Trophoblast cell (in vitro differentiated cells and primary cell): Measurements from ENCODE around the gene OAS1.
"Not testable (repeated sequence)": the region's sequence is repeated elsewhere in the genome, so short reads cannot be mapped to it uniquely, and the experiment has no call there.

Experiments
- DNase-seq, 2 donors: peaks; one replicate each; pipeline ENCODE4 v3.0.0-alpha.2; 2016
- H2AFZ ChIP-seq: 2 replicates; pipeline ENCODE4 v1.6.1; 2013; ENCODE audit warnings: low read length, moderate library complexity, mild to moderate bottlenecking; ENCODE audit not compliant: insufficient read depth, poor library complexity
- H2AK5ac ChIP-seq: 2 replicates; pipeline ENCODE4 v1.6.1; 2013; ENCODE audit warnings: mild to moderate bottlenecking, low read length
- H2BK120ac ChIP-seq: 2 replicates; pipeline ENCODE4 v1.6.1; 2013; ENCODE audit warnings: low read length, mild to moderate bottlenecking, moderate library complexity; ENCODE audit not compliant: insufficient read depth, poor library complexity
- H2BK12ac ChIP-seq: 2 replicates; pipeline ENCODE4 v1.6.1; 2013; ENCODE audit warnings: mild to moderate bottlenecking, low read length, moderate library complexity
- H2BK5ac ChIP-seq: 2 replicates; pipeline ENCODE4 v1.6.1; 2013; ENCODE audit warnings: low read length, low read depth, moderate library complexity, mild to moderate bottlenecking; ENCODE audit not compliant: poor library complexity
- H3K14ac ChIP-seq: 2 replicates; pipeline ENCODE4 v1.6.1; 2013; ENCODE audit warnings: mild to moderate bottlenecking, low read length
- H3K18ac ChIP-seq: 2 replicates; pipeline ENCODE4 v1.6.1; 2013; ENCODE audit warnings: mild to moderate bottlenecking, low read length
- H3K23ac ChIP-seq: 2 replicates; pipeline ENCODE4 v1.6.1; 2013; ENCODE audit warnings: low read length
- H3K27ac ChIP-seq: 2 replicates; pipeline ENCODE4 v1.5.1; 2013; ENCODE audit warnings: low read depth, mild to moderate bottlenecking, inconsistent platforms, low read length, moderate library complexity
- H3K27me3 ChIP-seq: 2 replicates; pipeline ENCODE4 v1.6.1; 2013; ENCODE audit warnings: inconsistent platforms, mild to moderate bottlenecking, low read length, moderate library complexity; ENCODE audit not compliant: insufficient read depth
- H3K36me3 ChIP-seq, 2 experiments: 1 replicate in 1 of 2; 2 replicates in 1 of 2; pipeline ENCODE4 v1.6.1; 2013; ENCODE audit warnings: low read length in 2 of 2, mild to moderate bottlenecking in 2 of 2, moderate library complexity in 1 of 2; ENCODE audit not compliant: insufficient read depth in 2 of 2, control insufficient read depth in 1 of 2
- H3K4ac ChIP-seq: 2 replicates; pipeline ENCODE4 v1.6.1; 2013; ENCODE audit warnings: low read depth, mild to moderate bottlenecking, low read length, moderate library complexity
- H3K4me1 ChIP-seq, 2 experiments: 1 replicate in 1 of 2; 2 replicates in 1 of 2; pipeline ENCODE4 v1.6.1; 2013; ENCODE audit warnings: low read length in 2 of 2, mild to moderate bottlenecking in 2 of 2, moderate library complexity in 1 of 2; ENCODE audit not compliant: insufficient read depth in 2 of 2, control insufficient read depth in 1 of 2
- H3K4me2 ChIP-seq: 2 replicates; pipeline ENCODE4 v1.6.1; 2013; ENCODE audit warnings: inconsistent platforms, mild to moderate bottlenecking, low read length, moderate library complexity
- H3K4me3 ChIP-seq: 2 replicates; pipeline ENCODE4 v1.5.1; 2013; ENCODE audit warnings: mild to moderate bottlenecking, low read depth, low read length, inconsistent platforms
- H3K79me1 ChIP-seq: one replicate; pipeline ENCODE4 v1.6.1; 2013; ENCODE audit warnings: low read length
- H3K79me2 ChIP-seq: 2 replicates; pipeline ENCODE4 v1.6.1; 2013; ENCODE audit warnings: low read length, mild to moderate bottlenecking; ENCODE audit not compliant: control insufficient read depth, insufficient read depth, poor library complexity
- H3K9ac ChIP-seq: 2 replicates; pipeline ENCODE4 v1.6.1; 2013; ENCODE audit warnings: mild to moderate bottlenecking, low read length
- H3K9me3 ChIP-seq: 2 replicates; pipeline ENCODE4 v1.6.1; 2013; ENCODE audit warnings: low read depth, mild to moderate bottlenecking, control low read depth, inconsistent platforms, low read length; ENCODE audit not compliant: insufficient read depth
- H4K12ac ChIP-seq: 2 replicates; pipeline ENCODE4 v1.6.1; 2013; ENCODE audit warnings: low read depth, mild to moderate bottlenecking, low read length, moderate library complexity
- H4K8ac ChIP-seq: 2 replicates; pipeline ENCODE4 v1.6.1; 2013; ENCODE audit warnings: low read depth, mild to moderate bottlenecking, low read length, moderate library complexity
- H4K91ac ChIP-seq: one replicate; pipeline ENCODE4 v1.6.1; 2013; ENCODE audit warnings: low read depth, mild to moderate bottlenecking, low read length, moderate library complexity
- WGBS: extraction: QIAGEN DNeasy Blood & Tissue Kit; methylation state at CpG from one replicate; pipeline ENCODE4 v1.1.7; 2013; ENCODE audit warnings: missing lambda C conversion rate; ENCODE audit not compliant: insufficient read length, insufficient coverage; ENCODE audit errors: extremely low coverage; 5-methylcytosine and 5-hydroxymethylcytosine counted together

OAS1 gene

DNA sequence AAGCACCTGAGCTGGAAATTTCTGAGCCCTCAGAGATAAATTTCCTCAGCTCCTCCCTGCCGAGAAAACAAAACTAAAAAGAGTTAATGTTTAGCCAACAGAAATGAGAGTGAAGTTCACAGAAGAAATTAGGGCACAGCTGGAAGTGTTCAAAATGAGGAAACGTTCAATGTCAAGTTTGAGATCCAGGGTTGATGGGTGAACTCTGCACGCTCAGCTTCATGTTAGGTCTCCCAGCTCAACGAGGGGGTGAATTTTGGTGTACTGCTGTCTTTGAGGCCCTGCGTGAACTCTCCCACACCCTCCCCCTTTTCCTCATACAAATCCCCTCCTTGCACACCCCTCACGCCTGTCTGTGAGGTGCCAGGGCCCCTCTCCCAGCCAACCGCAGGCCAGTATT lies 18.2 kb downstream of the OAS1 start:
- Histone ChIP-seq H3K27ac (no peak overlapping the region), H3K4me2 (no peak overlapping the region), H2BK120ac (no peak overlapping the region), H3K18ac (no peak overlapping the region), H4K12ac (no peak overlapping the region), H3K79me2 (no peaks in the 10 kb centered on the region), H2BK5ac (no peak overlapping the region), H2AFZ (no peak overlapping the region), H2BK12ac (no peak overlapping the region), H3K36me3 (peaks cover 0 to 3% of the 10 kb centered on the region in 2 experiments), H3K14ac (no peak overlapping the region), H3K9me3 (peaks cover 9% of the 10 kb centered on the region), H4K8ac (no peak overlapping the region), H3K23ac (no peak overlapping the region), H3K27me3 (no peaks in the 10 kb centered on the region), H4K91ac (no peak overlapping the region), H2AK5ac (no peak overlapping the region), H3K79me1 (no peaks in the 10 kb centered on the region), H3K4ac (no peak overlapping the region), H3K4me3 (no peak overlapping the region), H3K4me1 (no peaks in the 10 kb centered on the region), H3K9ac (no peak overlapping the region)
- no peak for DNase-seq
- WGBS: no CpG with 5 or more reads among the region's 7 CpGs

GRCh38 chr12:112926416-112927033 lies 19.8 kb downstream of the OAS1 start:
- H2AK5ac ChIP-seq, H3K27me3 ChIP-seq, H3K9me3 ChIP-seq, H4K91ac ChIP-seq, H3K14ac ChIP-seq, H3K4me2 ChIP-seq, H3K4me3 ChIP-seq, H3K79me1 ChIP-seq, H3K4me1 ChIP-seq, H2BK5ac ChIP-seq, H3K27ac ChIP-seq, H3K79me2 ChIP-seq, H2BK12ac ChIP-seq, H3K9ac ChIP-seq, H3K23ac ChIP-seq, H2AFZ ChIP-seq, H4K8ac ChIP-seq, H3K36me3 ChIP-seq, H3K4ac ChIP-seq, H3K18ac ChIP-seq, H4K12ac ChIP-seq, H2BK120ac ChIP-seq: not testable (repeated sequence)
- no CpG with 5 or more reads among the region's 7 CpGs for WGBS
- peak; percentile 18 to 46 for DNase-seq

GRCh38 chr12:112927475-112927874 lies 20.7 kb downstream of the OAS1 start:
- no peaks in the 10 kb centered on the region for H3K79me1 ChIP-seq
- H4K12ac ChIP-seq: no peak overlapping the region
- no peaks in the 10 kb centered on the region for H3K27me3 ChIP-seq
- no peak overlapping the region for H4K91ac ChIP-seq
- no peaks in the 10 kb centered on the region for H3K79me2 ChIP-seq
- H3K18ac ChIP-seq: no peak overlapping the region
- H2BK5ac ChIP-seq: no peak overlapping the region
- H3K36me3 ChIP-seq: peaks cover 0 to 3% of the 10 kb centered on the region in 2 experiments
- H2BK120ac ChIP-seq: no peak overlapping the region
- no peak overlapping the region for H2BK12ac ChIP-seq
- no peak overlapping the region for H3K4ac ChIP-seq
- no peak overlapping the region for H3K4me2 ChIP-seq
- H3K9ac ChIP-seq: no peak overlapping the region
- no peak overlapping the region for H4K8ac ChIP-seq
- H3K4me3 ChIP-seq: no peak overlapping the region
- no peak overlapping the region for H3K14ac ChIP-seq
- no peak overlapping the region for H3K27ac ChIP-seq
- no CpG with 5 or more reads among the region's 3 CpGs for WGBS
- no peak for DNase-seq
- H3K23ac ChIP-seq: no peak overlapping the region
- H3K9me3 ChIP-seq: peaks cover 7% of the 10 kb centered on the region
- no peak overlapping the region for H2AK5ac ChIP-seq
- no peak overlapping the region for H2AFZ ChIP-seq
- no peaks in the 10 kb centered on the region for H3K4me1 ChIP-seq

DNA sequence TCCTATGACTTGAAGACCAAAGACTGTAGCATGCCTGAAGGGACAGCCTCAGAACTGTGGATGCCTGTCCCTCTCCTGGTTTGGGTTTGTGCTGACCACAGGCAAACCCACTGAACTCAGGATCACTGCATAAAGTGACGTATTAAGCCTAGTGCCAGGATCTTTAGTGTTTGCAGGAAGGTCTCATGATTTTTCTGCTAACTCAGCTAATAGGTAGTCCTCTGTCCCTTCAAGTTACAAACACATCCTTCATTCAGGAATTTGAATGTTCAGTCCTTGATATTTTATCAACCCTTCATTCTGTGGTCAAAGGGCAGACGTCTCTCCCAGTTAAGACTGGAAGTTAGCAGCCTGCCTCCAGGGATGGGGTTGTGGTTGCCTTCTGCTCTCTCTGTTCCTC lies 21.2 kb downstream of the OAS1 start:
- Histone ChIP-seq H3K4ac (no peak overlapping the region), H2BK12ac (no peak overlapping the region), H4K12ac (no peak overlapping the region), H2BK120ac (no peak overlapping the region), H3K36me3 (peaks cover 0 to 3% of the 10 kb centered on the region in 2 experiments), H3K18ac (no peak overlapping the region), H2AFZ (no peak overlapping the region), H3K4me3 (no peak overlapping the region), H2AK5ac (no peak overlapping the region), H2BK5ac (no peak overlapping the region), H3K9me3 (peaks cover 7% of the 10 kb centered on the region), H3K4me2 (no peak overlapping the region), H4K8ac (no peak overlapping the region), H3K23ac (no peak overlapping the region), H4K91ac (no peak overlapping the region), H3K14ac (no peak overlapping the region), H3K79me1 (no peaks in the 10 kb centered on the region), H3K9ac (no peak overlapping the region), H3K27ac (no peak overlapping the region), H3K79me2 (no peaks in the 10 kb centered on the region), H3K27me3 (no peaks in the 10 kb centered on the region), H3K4me1 (no peaks in the 10 kb centered on the region)
- DNase-seq: no peak
- WGBS: no CpG with 5 or more reads among the region's 2 CpGs
